Gastroesophageal sphincter (tissue), 4 donors: ENCODE measurements around the gene FARS2. TPM values are rescaled to one million over a fixed set of nuclear protein-coding genes. Genes with fewer than 3 reads are reported as not detected.

Experiments used
- ATAC-seq: fragments of 150-250 bp; one replicate; pipeline ENCODE4 v1.9.1; 2016; ENCODE audit warnings: mild to moderate bottlenecking, moderate library complexity
- H3K27ac ChIP-seq, 4 donors: fragments of 200-600 bp; sonication (generic) in 3 of 4; 1 replicate in 3 of 4; 2 replicates in 1 of 4; pipeline ENCODE4 v1.5.1; 2016 to 2019
- H3K27me3 ChIP-seq: fragments of 200-600 bp; sonication (generic); one replicate; pipeline ENCODE4 v1.5.1; 2019
- H3K36me3 ChIP-seq, 2 donors: fragments of 200-600 bp; sonication (generic); one replicate each; pipeline ENCODE4 v1.5.1; 2019; ENCODE audit warnings: control low read depth in 1 of 2
- H3K4me1 ChIP-seq, 3 donors: fragments of 200-600 bp; sonication (generic); 1 replicate in 2 of 3; 2 replicates in 1 of 3; pipeline ENCODE4 v1.5.1; 2016 to 2019; ENCODE audit warnings: control low read depth in 2 of 3
- H3K4me3 ChIP-seq, 2 donors: fragments of 200-600 bp; sonication (generic); one replicate each; pipeline ENCODE4 v1.5.1; 2019; ENCODE audit warnings: mild to moderate bottlenecking in 1 of 2, moderate library complexity in 1 of 2
- H3K9me3 ChIP-seq, 3 donors: fragments of 200-600 bp; sonication (generic); one replicate each; pipeline ENCODE4 v1.5.1; 2017 to 2019; ENCODE audit warnings: control low read depth in 2 of 3
- EP300 ChIP-seq: sonication (generic); formaldehyde crosslinking; IDR thresholded peaks from one replicate; pipeline ENCODE4 v1.6.1; 2017; ENCODE audit warnings: antibody characterized with exemption, mild to moderate bottlenecking
- POLR2A ChIP-seq, 2 donors: fragments of 450-650 bp; IDR thresholded peaks; one replicate each; pipeline ENCODE4 v1.6.1; 2017; ENCODE audit warnings: antibody characterized with exemption in 2 of 2, mild to moderate bottlenecking in 2 of 2, moderate library complexity in 1 of 2
- POLR2AphosphoS5 ChIP-seq: sonication (generic); formaldehyde crosslinking; IDR thresholded peaks from one replicate; pipeline ENCODE4 v1.6.1; 2017; ENCODE audit warnings: antibody characterized with exemption
- WGBS, 2 donors: methylation state at CpG; one replicate each; pipeline ENCODE4 v1.1.5; 2018; ENCODE audit warnings: low coverage in 1 of 2; 5-methylcytosine and 5-hydroxymethylcytosine counted together
- total RNA-seq, 4 donors: library from RNA; depleted of rRNA; stranded (reverse); fragments of >200 nt; gene quantifications; one replicate each; pipeline ENCODE4 v1.1.0, GENCODE V29; 2016
- TF ChIP-seq, protein P1 (sequence below), 4 experiments: fragments of 200-600 bp in 2 of 4; fragments of 450-650 bp in 2 of 4; sonication (generic) in 1 of 4; IDR thresholded peaks; one replicate each; pipeline ENCODE4 v1.5.1; 2017 to 2019; ENCODE audit warnings: antibody characterized with exemption in 4 of 4, mild to moderate bottlenecking in 2 of 4, moderate library complexity in 2 of 4

Gene FARS2
- total RNA-seq, 4 donors from 2014 or later, result 9.8 to 16.3 (median 14.4) TPM

DNA sequence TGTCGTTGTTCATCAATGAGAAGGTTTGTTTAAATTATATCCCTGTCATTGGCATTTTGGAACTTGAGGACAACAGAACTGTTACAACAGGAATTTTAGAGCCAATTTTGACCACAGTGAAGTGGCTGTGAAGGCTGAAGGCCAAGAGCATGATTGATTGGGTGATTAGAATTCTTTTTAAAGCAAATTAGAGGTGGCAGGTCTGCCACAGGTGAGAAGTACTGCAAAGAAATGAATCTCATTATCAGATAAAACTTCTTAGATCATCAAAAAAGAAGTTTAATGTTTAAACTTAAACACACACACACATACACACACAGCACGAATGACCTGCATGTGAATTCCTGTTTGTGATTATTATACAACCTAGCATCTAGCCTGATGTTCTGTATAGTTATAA, 32.4 kb downstream of the FARS2 start:
- Histone ChIP-seq H3K4me1 (peaks cover 0 to 27% (median 6%) of the 10 kb centered on the region in 3 donors), H3K36me3 (peaks cover 0 to 5% of the 10 kb centered on the region in 2 donors), H3K9me3 (no peaks in the 10 kb centered on the region), H3K4me3 (no peak overlapping the region), H3K27ac (no peak overlapping the region), H3K27me3 (no peaks in the 10 kb centered on the region)
- TF ChIP-seq, protein P1, sequence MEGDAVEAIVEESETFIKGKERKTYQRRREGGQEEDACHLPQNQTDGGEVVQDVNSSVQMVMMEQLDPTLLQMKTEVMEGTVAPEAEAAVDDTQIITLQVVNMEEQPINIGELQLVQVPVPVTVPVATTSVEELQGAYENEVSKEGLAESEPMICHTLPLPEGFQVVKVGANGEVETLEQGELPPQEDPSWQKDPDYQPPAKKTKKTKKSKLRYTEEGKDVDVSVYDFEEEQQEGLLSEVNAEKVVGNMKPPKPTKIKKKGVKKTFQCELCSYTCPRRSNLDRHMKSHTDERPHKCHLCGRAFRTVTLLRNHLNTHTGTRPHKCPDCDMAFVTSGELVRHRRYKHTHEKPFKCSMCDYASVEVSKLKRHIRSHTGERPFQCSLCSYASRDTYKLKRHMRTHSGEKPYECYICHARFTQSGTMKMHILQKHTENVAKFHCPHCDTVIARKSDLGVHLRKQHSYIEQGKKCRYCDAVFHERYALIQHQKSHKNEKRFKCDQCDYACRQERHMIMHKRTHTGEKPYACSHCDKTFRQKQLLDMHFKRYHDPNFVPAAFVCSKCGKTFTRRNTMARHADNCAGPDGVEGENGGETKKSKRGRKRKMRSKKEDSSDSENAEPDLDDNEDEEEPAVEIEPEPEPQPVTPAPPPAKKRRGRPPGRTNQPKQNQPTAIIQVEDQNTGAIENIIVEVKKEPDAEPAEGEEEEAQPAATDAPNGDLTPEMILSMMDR (IDR thresholded peaks at IDR 0.05), result no peak
- no peak for TF ChIP-seq EP300
- no peak for TF ChIP-seq POLR2AphosphoS5
- no peak for TF ChIP-seq POLR2A (IDR thresholded peaks at IDR 0.05)
- ATAC-seq, result no peak
- WGBS, 2 donors, result 67 to 78% methylated on average over 2 of the region's 2 CpGs

- ATAC-seq, result no peak
- Histone ChIP-seq H3K27ac (no peak overlapping the region), H3K27me3 (no peaks in the 10 kb centered on the region), H3K4me1 (peaks cover 0 to 27% (median 6%) of the 10 kb centered on the region in 3 donors), H3K9me3 (no peaks in the 10 kb centered on the region), H3K36me3 (peaks cover 0 to 5% of the 10 kb centered on the region in 2 donors), H3K4me3 (no peak overlapping the region)
- 62 to 93% methylated on average over 6 to 9 of the region's 11 CpGs for WGBS, 2 donors
- TF ChIP-seq, protein P1 (IDR thresholded peaks at IDR 0.05), result no peak
- TF ChIP-seq POLR2AphosphoS5, result no peak
- no peak for TF ChIP-seq EP300
- TF ChIP-seq POLR2A (IDR thresholded peaks at IDR 0.05), result no peak
Measured at GRCh38 chr6:5294392-5295211, 33.3 kb downstream of the FARS2 start.

DNA sequence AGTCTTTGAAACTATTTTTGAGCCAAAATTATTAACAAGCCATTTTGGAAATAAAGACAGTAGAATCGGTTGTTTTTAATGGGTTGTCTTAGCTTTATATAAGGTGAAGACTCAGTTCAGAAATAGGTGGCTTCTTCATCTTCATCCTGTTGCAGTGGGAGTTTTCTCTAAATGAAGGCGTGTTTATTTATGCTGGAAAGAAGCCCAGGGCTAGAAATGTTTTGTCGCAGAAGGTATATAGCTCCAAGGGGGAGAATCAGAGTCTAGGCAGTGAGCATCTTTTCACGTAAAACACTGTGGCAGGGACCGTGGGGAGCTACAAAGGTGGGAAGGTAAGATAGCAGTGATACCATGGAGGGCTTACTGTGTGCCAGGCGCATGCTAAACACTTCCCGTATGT, 34.3 kb downstream of the FARS2 start:
- Histone ChIP-seq H3K4me3 (no peak overlapping the region), H3K36me3 (peaks cover 0 to 5% of the 10 kb centered on the region in 2 donors), H3K27me3 (no peaks in the 10 kb centered on the region), H3K27ac (no peak overlapping the region), H3K9me3 (no peaks in the 10 kb centered on the region), H3K4me1 (peaks cover 0 to 27% (median 6%) of the 10 kb centered on the region in 3 donors)
- no peak for ATAC-seq
- 54 to 71% methylated on average over 7 of the region's 7 CpGs for WGBS, 2 donors
- no peak for TF ChIP-seq POLR2AphosphoS5
- no peak for TF ChIP-seq POLR2A (IDR thresholded peaks at IDR 0.05)
- TF ChIP-seq, protein P1 (IDR thresholded peaks at IDR 0.05), result no peak

DNA sequence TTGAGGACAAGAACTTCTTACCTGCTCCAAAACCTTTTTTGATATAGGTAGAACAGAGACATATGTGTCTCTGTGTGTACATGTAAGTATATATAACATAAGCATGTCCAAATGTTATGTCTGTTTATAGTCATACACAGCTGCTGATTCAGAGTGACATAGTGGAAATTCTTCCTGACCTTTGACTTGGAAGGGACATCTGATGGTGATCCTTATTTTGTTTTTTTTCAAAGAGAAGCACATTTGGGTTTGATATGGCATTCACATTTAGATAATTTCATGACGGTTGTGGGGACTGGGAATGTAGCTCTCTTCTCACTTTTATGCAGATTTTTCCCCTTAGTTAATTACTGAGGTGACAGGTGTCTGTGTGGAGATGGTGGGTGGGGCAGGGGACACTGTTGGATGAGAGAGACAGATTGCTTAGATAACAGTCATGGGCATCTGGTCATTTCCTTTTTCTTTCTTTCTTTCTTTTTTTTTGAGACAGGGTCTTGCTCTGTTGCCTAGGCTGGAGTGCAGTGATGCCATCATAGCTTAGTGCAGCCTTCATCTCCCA, 39.0 kb downstream of the FARS2 start:
- H3K27me3 ChIP-seq, result no peaks in the 10 kb centered on the region
- ATAC-seq, result no peak
- no peak overlapping the region for H3K27ac ChIP-seq
- TF ChIP-seq, protein P1 (IDR thresholded peaks at IDR 0.05), result no peak
- TF ChIP-seq EP300, result no peak
- TF ChIP-seq POLR2A (IDR thresholded peaks at IDR 0.05), result no peak
- no peak for TF ChIP-seq POLR2AphosphoS5
- 33 to 67% methylated on average over 1 of the region's 1 CpG for WGBS, 2 donors
- peaks cover 0 to 5% of the 10 kb centered on the region in 2 donors for H3K36me3 ChIP-seq
- H3K9me3 ChIP-seq, result no peaks in the 10 kb centered on the region
- peaks cover 0 to 25% (median 0%) of the 10 kb centered on the region in 3 donors for H3K4me1 ChIP-seq
- no peak overlapping the region for H3K4me3 ChIP-seq
